ENCODE results near the gene ARL6IP4.

- TF ChIP-seq CTCF (conservative IDR thresholded peaks at IDR 0.05 in 1 of 2, IDR thresholded peaks at IDR 0.05 in 1 of 2; ENCODE audit: low read depth in 1 of 2, low read length in 2 of 2) (no peak), EZH2 (IDR thresholded peaks at IDR 0.05; ENCODE audit: low read length, missing control alignments) (no peak)
Measured at GRCh38 chr12:123024819-123025391, 44.4 kb downstream of the ARL6IP4 start.

Data from fibroblast of lung (primary cell).